Measurements from ENCODE around the gene FBXO47.

- TF ChIP-seq FOXP2 (optimal IDR thresholded peaks at IDR 0.05; ENCODE audit: control extremely low read depth, extremely low read length, insufficient read depth) (no peak), EZH2 (IDR thresholded peaks at IDR 0.05) (no peak), POLR2AphosphoS5 (IDR thresholded peaks at IDR 0.05; ENCODE audit: borderline replicate concordance, low read depth, low read length) (no peak)
Measured at GRCh38 chr17:39008633-39009032, 41.4 kb upstream of the FBXO47 start.
